Karpas-422 (cell line): ENCODE data around the gene ZFYVE28. TPM values are rescaled to one million over a fixed set of nuclear protein-coding genes. Genes with fewer than 3 reads are reported as not detected.

ENCODE experiments used
- DNase-seq: peaks from one replicate; pipeline ENCODE4 v3.0.0-alpha.2; 2015
- H2AFZ ChIP-seq: fragments of 200-600 bp; sonication (generic); 2 replicates; pipeline ENCODE4 v1.6.1; 2014; ENCODE audit warnings: antibody characterized with exemption, low read length, mixed read lengths
- H3K27ac ChIP-seq: fragments of 200-600 bp; sonication (generic); 2 replicates; pipeline ENCODE4 v1.5.1; 2014; ENCODE audit warnings: mild to moderate bottlenecking, low read length, moderate library complexity
- H3K27me3 ChIP-seq: fragments of 200-600 bp; sonication (generic); 2 replicates; pipeline ENCODE4 v1.6.1; 2014; ENCODE audit warnings: low read length, mixed read lengths
- H3K36me3 ChIP-seq: fragments of 200-600 bp; sonication (generic); 2 replicates; pipeline ENCODE4 v1.6.1; 2014; ENCODE audit warnings: low read length, mixed read lengths; ENCODE audit not compliant: insufficient read depth
- H3K4me1 ChIP-seq: fragments of 200-600 bp; sonication (generic); 2 replicates; pipeline ENCODE4 v1.6.1; 2014; ENCODE audit warnings: mild to moderate bottlenecking, low read length, mixed read lengths
- H3K4me2 ChIP-seq: fragments of 200-600 bp; sonication (generic); 2 replicates; pipeline ENCODE4 v1.6.1; 2014; ENCODE audit warnings: low read length, low read depth, mild to moderate bottlenecking; ENCODE audit not compliant: poor library complexity, severe bottlenecking
- H3K4me3 ChIP-seq: fragments of 200-600 bp; sonication (generic); 2 replicates; pipeline ENCODE4 v1.5.1; 2014; ENCODE audit warnings: mild to moderate bottlenecking, antibody characterized with exemption, low read length, mixed read lengths
- H3K79me2 ChIP-seq: fragments of 200-600 bp; sonication (generic); 2 replicates; pipeline ENCODE4 v1.6.1; 2014; ENCODE audit warnings: mild to moderate bottlenecking, low read length, mixed read lengths
- H3K9ac ChIP-seq: fragments of 200-600 bp; sonication (generic); 2 replicates; pipeline ENCODE4 v1.6.0; 2014; ENCODE audit warnings: low read length
- H3K9me2 ChIP-seq: fragments of 200-600 bp; sonication (generic), shearing (Covaris generic); replicated peaks from 2 replicates; pipeline ENCODE4 v1.6.0; 2014; ENCODE audit warnings: mild to moderate bottlenecking, low read length, moderate library complexity; ENCODE audit not compliant: insufficient read depth
- H3K9me3 ChIP-seq: fragments of 300-700, 200-600 bp; sonication (generic); 2 replicates; pipeline ENCODE4 v1.6.1; 2014; ENCODE audit warnings: low read length, mixed read lengths
- H4K20me1 ChIP-seq: fragments of 200-600 bp; sonication (generic); 2 replicates; pipeline ENCODE4 v1.6.1; 2014; ENCODE audit warnings: mild to moderate bottlenecking, antibody characterized with exemption, low read length, low read depth; ENCODE audit not compliant: insufficient read depth
- total RNA-seq: library from RNA; depleted of rRNA; stranded (reverse); fragments of >200 nt; shearing (Covaris generic); gene quantifications from 2 replicates; pipeline ENCODE4 v1.2.3, GENCODE V29; 2014; ENCODE audit warnings: low replicate concordance

The ZFYVE28 gene
- total RNA-seq, 1 experiment from 2014 or later: 2.0 TPM

GRCh38 chr4:2245057-2245786 is 173.2 kb downstream of the ZFYVE28 start:
- no peak for DNase-seq
- no peak overlapping the region for H2AFZ ChIP-seq
- no peaks in the 10 kb centered on the region for H3K27me3 ChIP-seq
- H3K27ac ChIP-seq: peak overlapping the region; percentile 61; the same call in 1 of the 2 replicates
- H3K36me3 ChIP-seq: no peaks in the 10 kb centered on the region
- H3K4me3 ChIP-seq: no peak overlapping the region
- H3K4me1 ChIP-seq: peaks cover 32% of the 10 kb centered on the region
- peaks cover 16% of the 10 kb centered on the region for H3K79me2 ChIP-seq
- H3K4me2 ChIP-seq: no peak overlapping the region
- peaks cover 11% of the 10 kb centered on the region; the same call in 1 of the 2 replicates for H4K20me1 ChIP-seq
- no peaks in the 10 kb centered on the region for H3K9me2 ChIP-seq
- no peaks in the 10 kb centered on the region for H3K9me3 ChIP-seq
- H3K9ac ChIP-seq: no peak overlapping the region

GRCh38 chr4:2243681-2244380 is 174.6 kb downstream of the ZFYVE28 start:
- peaks cover 9% of the 10 kb centered on the region; the same call in 1 of the 2 replicates for H3K36me3 ChIP-seq
- 0 out of 2 replicates have a peak overlapping the region, but pooled peaks have one; percentile 33 for H2AFZ ChIP-seq
- peaks cover 45% of the 10 kb centered on the region for H3K4me1 ChIP-seq
- H3K27ac ChIP-seq: peak overlapping the region; percentile 61
- H3K4me2 ChIP-seq: peak overlapping the region; percentile 25
- H3K4me3 ChIP-seq: no peak overlapping the region
- H3K9me3 ChIP-seq: no peaks in the 10 kb centered on the region
- peaks cover 15% of the 10 kb centered on the region; the same call in 1 of the 2 replicates for H4K20me1 ChIP-seq
- H3K9ac ChIP-seq: peak overlapping the region; percentile 4
- no peaks in the 10 kb centered on the region for H3K9me2 ChIP-seq
- H3K79me2 ChIP-seq: peaks cover 30% of the 10 kb centered on the region
- H3K27me3 ChIP-seq: no peaks in the 10 kb centered on the region
- peak; percentile 72 for DNase-seq

GRCh38 chr4:2241410-2242353 is 176.8 kb downstream of the ZFYVE28 start, which contains the start of the genes HAUS3 and POLN:
HAUS3 (minus strand) TSS chr4:2242121; CDS start chr4:2240946, 1,175 bp downstream.
POLN (minus strand) TSS chr4:2242121; CDS start chr4:2229231, 12,890 bp downstream.
- H3K4me1 ChIP-seq: peaks cover 64% of the 10 kb centered on the region

GRCh38 chr4:2241003-2241402 is 177.4 kb downstream of the ZFYVE28 start:
- H3K9me3 ChIP-seq: no peaks in the 10 kb centered on the region
- H3K79me2 ChIP-seq: peaks cover 56% of the 10 kb centered on the region
- peaks cover 15% of the 10 kb centered on the region; the same call in 1 of the 2 replicates for H4K20me1 ChIP-seq
- H3K27me3 ChIP-seq: no peaks in the 10 kb centered on the region
- H3K9me2 ChIP-seq: no peaks in the 10 kb centered on the region
- peak overlapping the region; percentile 86 for H3K4me3 ChIP-seq
- peaks cover 64% of the 10 kb centered on the region for H3K4me1 ChIP-seq
- no peak for DNase-seq
- peak overlapping the region; percentile 60 for H3K27ac ChIP-seq
- H3K4me2 ChIP-seq: peak overlapping the region; percentile 96
- H3K9ac ChIP-seq: peak overlapping the region; percentile 90
- H2AFZ ChIP-seq: peak overlapping the region; percentile 13; the same call in 1 of the 2 replicates
- peaks cover 20% of the 10 kb centered on the region; the same call in 1 of the 2 replicates for H3K36me3 ChIP-seq

More at GRCh38 chr4:2241410-2242353, 176.8 kb downstream of the ZFYVE28 start, which contains the start of the genes HAUS3 and POLN:
- peak within 1 kb of the TSS; percentile 96 for H3K4me2 ChIP-seq
- peak within 1 kb of the TSS; percentile 60 for H3K27ac ChIP-seq
- peak; percentile 99 for DNase-seq
- peak within 1 kb of the TSS; percentile 50; the same call in 1 of the 2 replicates for H2AFZ ChIP-seq
- no peaks in the 10 kb centered on the region for H3K9me3 ChIP-seq
- peaks cover 20% of the 10 kb centered on the region; the same call in 1 of the 2 replicates for H3K36me3 ChIP-seq
- H3K9me2 ChIP-seq: no peaks in the 10 kb centered on the region
- H3K27me3 ChIP-seq: no peaks in the 10 kb centered on the region
- H3K9ac ChIP-seq: peak within 1 kb of the TSS; percentile 90
- peak within 1 kb of the TSS; percentile 86 for H3K4me3 ChIP-seq
- H4K20me1 ChIP-seq: peaks cover 15% of the 10 kb centered on the region; the same call in 1 of the 2 replicates
- peaks cover 50% of the 10 kb centered on the region for H3K79me2 ChIP-seq

- H3K9me2 ChIP-seq: no peaks in the 10 kb centered on the region
- no peaks in the 10 kb centered on the region for H3K9me3 ChIP-seq
- H3K79me2 ChIP-seq: peaks cover 93% of the 10 kb centered on the region
- no peak overlapping the region; the same call in 1 of the 2 replicates for H3K9ac ChIP-seq
- H3K4me3 ChIP-seq: no peak overlapping the region; the same call in 1 of the 2 replicates
- H3K4me2 ChIP-seq: peak overlapping the region; percentile 96
- peaks cover 15% of the 10 kb centered on the region; the same call in 1 of the 2 replicates for H4K20me1 ChIP-seq
- DNase-seq: no peak
- peaks cover 50% of the 10 kb centered on the region; the same call in 1 of the 2 replicates for H3K36me3 ChIP-seq
- H2AFZ ChIP-seq: no peak overlapping the region
- peaks cover 38% of the 10 kb centered on the region for H3K4me1 ChIP-seq
- no peaks in the 10 kb centered on the region for H3K27me3 ChIP-seq
- H3K27ac ChIP-seq: no peak overlapping the region
These were observed 181.3 kb downstream of the ZFYVE28 start for GRCh38 chr4:2236944-2237666.

- Histone ChIP-seq H3K4me3 (no peak overlapping the region), H3K27ac (no peak overlapping the region), H3K4me1 (peaks cover 15% of the 10 kb centered on the region), H3K79me2 (peaks cover 48% of the 10 kb centered on the region), H3K9me2 (no peaks in the 10 kb centered on the region), H3K36me3 (peaks cover 42% of the 10 kb centered on the region; the same call in 1 of the 2 replicates), H3K9me3 (no peaks in the 10 kb centered on the region), H4K20me1 (no peaks in the 10 kb centered on the region), H3K4me2 (no peak overlapping the region), H2AFZ (no peak overlapping the region), H3K27me3 (no peaks in the 10 kb centered on the region), H3K9ac (no peak overlapping the region)
- DNase-seq: no peak
These were observed 187.4 kb downstream of the ZFYVE28 start for GRCh38 chr4:2231082-2231481.

- no peaks in the 10 kb centered on the region for H4K20me1 ChIP-seq
- H3K4me3 ChIP-seq: no peak overlapping the region
- H3K9me2 ChIP-seq: no peaks in the 10 kb centered on the region
- no peaks in the 10 kb centered on the region for H3K9me3 ChIP-seq
- H3K4me1 ChIP-seq: peaks cover 15% of the 10 kb centered on the region
- peaks cover 9% of the 10 kb centered on the region; the same call in 1 of the 2 replicates for H3K36me3 ChIP-seq
- no peak overlapping the region for H3K4me2 ChIP-seq
- no peak overlapping the region for H3K9ac ChIP-seq
- H3K79me2 ChIP-seq: peaks cover 13% of the 10 kb centered on the region
- H2AFZ ChIP-seq: no peak overlapping the region
- no peak overlapping the region for H3K27ac ChIP-seq
- DNase-seq: no peak
- no peaks in the 10 kb centered on the region for H3K27me3 ChIP-seq
These were observed 192.2 kb downstream of the ZFYVE28 start for GRCh38 chr4:2226261-2226660.
